Prostate gland (tissue), 2 donors: Measurements from ENCODE around the gene PTPN7.

ENCODE experiments used
- POLR2A ChIP-seq: fragments of 450-650 bp; IDR thresholded peaks from one replicate; pipeline ENCODE4 v1.6.1; 2016; ENCODE audit warnings: antibody characterized with exemption, mild to moderate bottlenecking
- POLR2AphosphoS5 ChIP-seq: sonication (generic); formaldehyde crosslinking; IDR thresholded peaks from one replicate; pipeline ENCODE4 v1.6.1; 2017; ENCODE audit warnings: antibody characterized with exemption
- TF ChIP-seq, protein P1 (sequence below), 4 experiments: fragments of 200-600 bp in 2 of 4; fragments of 450-650 bp in 2 of 4; sonication (generic) in 2 of 4; IDR thresholded peaks; 1 replicate in 3 of 4; 2 replicates in 1 of 4; pipeline ENCODE4 v1.5.1; 2016 to 2019; ENCODE audit warnings: antibody characterized with exemption in 4 of 4, mild to moderate bottlenecking in 2 of 4, moderate library complexity in 2 of 4

DNA sequence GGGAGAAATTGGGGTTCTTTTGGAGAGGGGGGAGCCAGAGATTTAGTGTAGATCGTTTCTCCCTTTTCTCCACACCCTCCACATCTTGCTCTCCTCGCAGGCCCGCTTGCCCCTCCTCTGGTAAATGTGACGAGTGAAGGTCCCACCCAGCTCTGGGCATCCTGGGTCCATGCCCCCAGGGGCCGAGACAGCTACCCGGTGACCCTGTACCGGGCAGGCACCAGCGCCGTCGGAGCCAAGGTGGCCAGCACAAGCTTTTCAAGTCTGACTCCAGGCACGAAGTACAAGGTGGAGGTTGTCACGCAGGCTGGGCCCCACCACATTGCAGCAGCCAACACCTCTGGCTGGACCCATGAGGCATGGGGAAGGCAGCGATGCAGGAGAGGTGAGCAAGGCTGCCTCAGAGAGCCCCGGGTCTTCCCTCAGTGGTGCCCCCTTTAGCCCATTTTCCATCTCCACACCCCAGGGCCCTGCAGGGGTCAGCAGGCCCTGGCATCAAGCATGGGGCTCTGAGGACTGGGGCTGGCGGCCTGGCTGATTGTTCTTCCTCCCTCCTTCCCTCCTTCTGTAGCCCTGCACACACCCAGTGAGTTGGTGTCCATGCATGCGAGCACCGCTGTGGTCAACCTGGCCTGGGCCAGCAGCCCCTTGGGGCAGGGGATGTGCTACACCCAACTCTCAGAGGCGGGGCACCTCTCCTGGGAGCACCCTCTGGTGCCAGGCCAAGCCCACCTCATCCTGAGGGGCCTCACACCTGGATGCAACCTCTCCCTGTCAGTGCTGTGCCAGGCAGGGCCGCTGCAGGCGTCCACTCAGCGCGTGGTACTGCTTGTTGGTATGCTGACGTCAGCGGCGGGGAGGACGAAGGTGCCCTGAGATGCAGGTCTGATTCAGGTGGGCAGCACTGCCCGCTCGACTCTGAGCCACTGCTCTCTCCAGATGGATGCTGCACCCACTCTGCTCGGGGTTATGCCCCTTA, 16.8 kb upstream of the PTPN7 start:
- TF ChIP-seq POLR2A (no peak), POLR2AphosphoS5 (no peak)
- TF ChIP-seq, protein P1, sequence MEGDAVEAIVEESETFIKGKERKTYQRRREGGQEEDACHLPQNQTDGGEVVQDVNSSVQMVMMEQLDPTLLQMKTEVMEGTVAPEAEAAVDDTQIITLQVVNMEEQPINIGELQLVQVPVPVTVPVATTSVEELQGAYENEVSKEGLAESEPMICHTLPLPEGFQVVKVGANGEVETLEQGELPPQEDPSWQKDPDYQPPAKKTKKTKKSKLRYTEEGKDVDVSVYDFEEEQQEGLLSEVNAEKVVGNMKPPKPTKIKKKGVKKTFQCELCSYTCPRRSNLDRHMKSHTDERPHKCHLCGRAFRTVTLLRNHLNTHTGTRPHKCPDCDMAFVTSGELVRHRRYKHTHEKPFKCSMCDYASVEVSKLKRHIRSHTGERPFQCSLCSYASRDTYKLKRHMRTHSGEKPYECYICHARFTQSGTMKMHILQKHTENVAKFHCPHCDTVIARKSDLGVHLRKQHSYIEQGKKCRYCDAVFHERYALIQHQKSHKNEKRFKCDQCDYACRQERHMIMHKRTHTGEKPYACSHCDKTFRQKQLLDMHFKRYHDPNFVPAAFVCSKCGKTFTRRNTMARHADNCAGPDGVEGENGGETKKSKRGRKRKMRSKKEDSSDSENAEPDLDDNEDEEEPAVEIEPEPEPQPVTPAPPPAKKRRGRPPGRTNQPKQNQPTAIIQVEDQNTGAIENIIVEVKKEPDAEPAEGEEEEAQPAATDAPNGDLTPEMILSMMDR (IDR thresholded peaks at IDR 0.05) = no peak
